CMK (cell line): ENCODE measurements around the gene CALN1.
"Not testable (repeated sequence)": the region's sequence is repeated elsewhere in the genome, so short reads cannot be mapped to it uniquely, and the experiment has no call there.

ENCODE experiments used
- DNase-seq: peaks from one replicate; pipeline ENCODE4 v3.0.0-alpha.2; 2010; ENCODE audit warnings: low read depth

Gene CALN1

GRCh38 chr7:71982851-71983250 lies 429.3 kb downstream of the CALN1 start:
- no peak for DNase-seq

- no peak for DNase-seq
Measured at GRCh38 chr7:71976645-71977044, 435.5 kb downstream of the CALN1 start.

GRCh38 chr7:71974611-71975010 lies 437.5 kb downstream of the CALN1 start:
- DNase-seq: no peak

GRCh38 chr7:71972534-71972933 lies 439.6 kb downstream of the CALN1 start:
- DNase-seq: no peak

GRCh38 chr7:71970725-71971124 lies 441.4 kb downstream of the CALN1 start:
- DNase-seq: no peak

- no peak for DNase-seq
Measured at GRCh38 chr7:71962636-71963035, 449.5 kb downstream of the CALN1 start.

GRCh38 chr7:71961283-71961682 lies 450.9 kb downstream of the CALN1 start:
- no peak for DNase-seq

GRCh38 chr7:71942115-71942514 lies 470.0 kb downstream of the CALN1 start:
- no peak for DNase-seq

GRCh38 chr7:71937840-71938371 lies 474.2 kb downstream of the CALN1 start:
- DNase-seq: no peak

GRCh38 chr7:71935674-71936073 lies 476.5 kb downstream of the CALN1 start:
- DNase-seq: no peak

GRCh38 chr7:71933426-71933825 lies 478.7 kb downstream of the CALN1 start:
- no peak for DNase-seq

- no peak for DNase-seq
Measured at GRCh38 chr7:71925663-71926062, 486.5 kb downstream of the CALN1 start.

GRCh38 chr7:71914204-71914603 lies 497.9 kb downstream of the CALN1 start:
- DNase-seq: not testable (repeated sequence)

- no peak for DNase-seq
Measured at GRCh38 chr7:71912476-71912875, 499.7 kb downstream of the CALN1 start.

GRCh38 chr7:71911051-71911450 lies 501.1 kb downstream of the CALN1 start:
- DNase-seq: no peak

GRCh38 chr7:71905821-71906220 lies 506.3 kb downstream of the CALN1 start:
- no peak for DNase-seq

- no peak for DNase-seq
Measured at GRCh38 chr7:71904484-71904883, 507.7 kb downstream of the CALN1 start.

GRCh38 chr7:71900556-71900955 lies 511.6 kb downstream of the CALN1 start:
- no peak for DNase-seq

- DNase-seq: no peak
Measured at GRCh38 chr7:71896535-71896934, 515.6 kb downstream of the CALN1 start.

GRCh38 chr7:71886046-71886445 lies 526.1 kb downstream of the CALN1 start:
- DNase-seq: no peak

- DNase-seq: no peak
Measured at GRCh38 chr7:71885487-71885886, 526.7 kb downstream of the CALN1 start.

- no peak for DNase-seq
Measured at GRCh38 chr7:71883415-71883814, 528.7 kb downstream of the CALN1 start.

GRCh38 chr7:71871446-71871845 lies 540.7 kb downstream of the CALN1 start:
- no peak for DNase-seq

- DNase-seq: no peak
Measured at GRCh38 chr7:71870812-71871211, 541.3 kb downstream of the CALN1 start.

- no peak for DNase-seq
Measured at GRCh38 chr7:71868797-71869196, 543.3 kb downstream of the CALN1 start.
